GM18526 (cell line): Measurements from ENCODE around the gene SLPI.

Experiments
- POLR2A ChIP-seq: IDR thresholded peaks from 3 replicates; pipeline ENCODE4 v1.6.1; 2011; ENCODE audit not compliant: insufficient read length; ENCODE audit errors: extremely low read depth

The SLPI gene

GRCh38 chr20:45288860-45289259 is 34.5 kb upstream of the SLPI start:
- no peak for TF ChIP-seq POLR2A

- no peak for TF ChIP-seq POLR2A
Measured at GRCh38 chr20:45288376-45288775, 34.0 kb upstream of the SLPI start.

GRCh38 chr20:45283551-45284057 is 29.2 kb upstream of the SLPI start:
- TF ChIP-seq POLR2A, result no peak

- no peak for TF ChIP-seq POLR2A
Measured at GRCh38 chr20:45282700-45283550, 28.6 kb upstream of the SLPI start.

- no peak for TF ChIP-seq POLR2A
Measured at GRCh38 chr20:45279992-45280391, 25.6 kb upstream of the SLPI start.

GRCh38 chr20:45275338-45275737 is 21.0 kb upstream of the SLPI start:
- TF ChIP-seq POLR2A, result no peak

GRCh38 chr20:45269754-45270270 is 15.4 kb upstream of the SLPI start:
- no peak for TF ChIP-seq POLR2A

GRCh38 chr20:45269056-45269455 is 14.7 kb upstream of the SLPI start:
- no peak for TF ChIP-seq POLR2A

- TF ChIP-seq POLR2A, result no peak
Measured at GRCh38 chr20:45268531-45268930, 14.2 kb upstream of the SLPI start.

GRCh38 chr20:45266977-45267376 is 12.6 kb upstream of the SLPI start:
- no peak for TF ChIP-seq POLR2A

- no peak for TF ChIP-seq POLR2A
Measured at GRCh38 chr20:45263556-45264266, 9.3 kb upstream of the SLPI start.

- no peak for TF ChIP-seq POLR2A
Measured at GRCh38 chr20:45258664-45259063, 4.3 kb upstream of the SLPI start.

GRCh38 chr20:45258259-45258658 is 3.9 kb upstream of the SLPI start:
- TF ChIP-seq POLR2A, result no peak

GRCh38 chr20:45257711-45258110 is 3.3 kb upstream of the SLPI start:
- no peak for TF ChIP-seq POLR2A

GRCh38 chr20:45257161-45257560 is 2.8 kb upstream of the SLPI start:
- no peak for TF ChIP-seq POLR2A

GRCh38 chr20:45253261-45253660 is 1.1 kb downstream of the SLPI start:
- no peak for TF ChIP-seq POLR2A
